ENCODE measurements around the gene LDLRAD4.

LDLRAD4 gene

GRCh38 chr18:13501891-13502290, 283.3 kb downstream of the LDLRAD4 start:
- no peak for FAIRE-seq

GRCh38 chr18:13502585-13502984, 284.0 kb downstream of the LDLRAD4 start:
- no peak for FAIRE-seq

DNA sequence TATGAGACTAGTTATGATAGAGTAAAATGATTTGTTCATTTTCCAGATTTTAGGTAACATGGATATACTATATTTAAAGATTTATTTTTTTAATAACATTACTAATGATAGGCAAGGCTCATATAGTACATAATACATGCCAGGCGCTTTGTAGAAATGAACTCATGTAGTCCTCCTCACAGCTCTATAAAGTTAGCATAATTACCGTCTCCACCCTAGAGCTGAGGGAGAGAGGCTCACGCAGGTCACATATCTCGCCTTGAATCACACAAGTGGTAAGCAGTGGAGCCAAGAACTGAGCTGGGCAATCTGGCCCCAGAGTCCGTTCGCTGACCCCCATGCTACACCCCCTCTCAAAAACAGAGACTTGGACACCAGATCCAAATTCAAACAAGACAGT, 285.3 kb downstream of the LDLRAD4 start:
- no peak for FAIRE-seq

- FAIRE-seq = no peak
These were observed 287.3 kb downstream of the LDLRAD4 start for GRCh38 chr18:13505780-13506345.

DNA sequence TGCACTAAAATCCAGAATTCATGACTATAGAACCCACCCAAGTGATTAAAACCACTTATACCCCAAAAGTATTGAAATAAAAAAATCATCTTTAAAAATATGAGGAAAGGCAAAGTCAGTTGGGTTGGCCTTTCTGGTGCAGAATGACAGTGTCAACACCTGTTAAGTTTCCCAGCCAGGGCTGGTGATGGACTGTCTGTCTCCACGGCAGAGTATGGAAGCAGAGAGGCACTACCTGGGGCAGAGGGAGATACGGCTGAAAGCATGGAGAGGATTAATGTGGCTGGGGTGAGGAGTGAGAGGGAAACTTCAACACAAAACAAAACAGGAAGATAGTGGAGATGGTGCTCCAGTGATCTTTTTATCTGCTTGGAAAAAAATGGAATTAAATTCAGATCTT, 292.0 kb downstream of the LDLRAD4 start:
- no peak for FAIRE-seq

DNA sequence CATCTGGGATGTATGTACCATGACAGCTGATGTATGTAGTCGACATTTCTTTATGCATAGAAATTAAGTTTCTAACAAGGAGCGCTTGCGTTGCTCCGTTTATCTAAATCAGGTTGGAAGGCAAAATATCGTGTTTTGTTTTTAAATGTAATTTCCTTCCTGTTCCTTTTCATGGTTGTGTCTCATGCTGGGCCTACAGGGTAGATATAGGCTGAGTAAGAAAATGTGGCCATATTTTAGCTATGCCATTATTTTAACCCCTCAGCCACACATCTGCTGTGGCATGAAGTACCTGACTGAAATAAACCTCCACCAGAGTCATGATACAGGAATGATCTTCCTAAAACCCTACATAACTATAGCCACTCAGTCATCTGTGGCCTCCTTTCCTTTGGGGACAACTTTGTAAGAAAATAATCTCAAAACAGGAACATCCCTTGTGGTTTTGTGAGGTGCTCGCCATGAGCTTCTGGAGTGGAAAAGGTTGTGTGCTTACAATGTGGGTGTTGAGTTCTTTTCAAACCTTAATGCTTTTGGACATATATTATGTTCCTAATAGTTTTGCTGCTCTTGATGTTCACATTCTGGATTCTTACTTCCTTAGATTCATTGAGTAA, 293.5 kb downstream of the LDLRAD4 start:
- FAIRE-seq = no peak

DNA sequence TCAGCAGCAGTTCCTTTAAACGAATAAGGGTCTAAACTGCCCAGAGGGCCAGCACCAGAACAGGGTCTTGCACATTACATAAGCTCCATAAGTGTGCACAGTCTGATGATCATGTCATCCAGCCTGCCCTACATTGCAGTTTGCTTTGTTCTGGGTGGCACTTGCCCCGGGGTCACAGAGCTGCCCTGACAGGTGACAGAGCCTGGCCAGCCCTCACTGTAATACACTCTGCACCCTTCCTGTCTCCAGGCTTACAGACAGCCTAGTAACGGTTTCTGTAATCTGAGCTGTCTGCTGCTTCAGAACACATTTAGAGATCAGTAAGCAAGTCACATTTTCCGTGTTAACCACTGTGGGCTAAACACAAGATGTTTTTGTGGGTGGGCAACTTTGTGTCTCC, 294.5 kb downstream of the LDLRAD4 start:
- FAIRE-seq = no peak

- no peak for FAIRE-seq
These were observed 294.9 kb downstream of the LDLRAD4 start for GRCh38 chr18:13513481-13513880.

- FAIRE-seq = no peak
These were observed 296.0 kb downstream of the LDLRAD4 start for GRCh38 chr18:13514558-13514957.

DNA sequence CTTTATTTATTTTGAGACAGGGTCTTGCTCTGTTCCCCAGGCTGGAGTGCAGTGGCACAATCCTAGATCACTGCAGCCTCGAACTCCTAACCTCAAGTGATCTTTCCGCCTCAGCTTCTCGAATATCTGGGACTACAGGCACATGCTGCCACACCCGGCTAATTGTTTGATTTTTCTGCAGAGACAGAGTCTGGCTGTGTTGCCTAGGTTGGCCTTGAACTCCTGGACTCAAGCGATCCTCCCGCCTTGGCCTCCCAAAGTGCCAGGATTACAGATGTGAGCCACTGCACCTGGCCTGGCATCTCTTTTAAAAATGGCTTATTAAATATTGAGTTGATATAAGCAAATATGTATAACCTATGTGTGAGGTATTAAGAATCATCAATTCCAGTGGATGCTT, 298.3 kb downstream of the LDLRAD4 start:
- no peak for FAIRE-seq

DNA sequence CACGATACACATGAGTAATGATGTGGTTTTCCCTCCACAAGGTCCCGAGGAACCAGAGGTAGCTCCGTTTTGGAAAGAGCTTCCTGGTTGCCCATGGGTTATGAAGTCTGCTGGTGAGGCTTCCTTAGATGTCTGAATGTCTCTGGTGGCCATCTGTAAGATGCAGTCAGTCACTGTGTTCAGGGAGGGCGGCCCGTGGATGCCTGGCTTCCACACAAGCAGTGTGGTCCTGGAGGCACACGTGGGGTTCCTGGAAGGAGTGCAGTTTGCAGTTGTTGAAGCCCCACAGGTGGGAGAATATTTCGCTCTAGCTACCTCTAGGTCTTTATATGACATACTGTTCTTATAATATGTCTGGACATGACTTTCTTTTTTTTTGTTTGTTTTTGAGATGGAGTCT, 298.8 kb downstream of the LDLRAD4 start:
- no peak for FAIRE-seq

DNA sequence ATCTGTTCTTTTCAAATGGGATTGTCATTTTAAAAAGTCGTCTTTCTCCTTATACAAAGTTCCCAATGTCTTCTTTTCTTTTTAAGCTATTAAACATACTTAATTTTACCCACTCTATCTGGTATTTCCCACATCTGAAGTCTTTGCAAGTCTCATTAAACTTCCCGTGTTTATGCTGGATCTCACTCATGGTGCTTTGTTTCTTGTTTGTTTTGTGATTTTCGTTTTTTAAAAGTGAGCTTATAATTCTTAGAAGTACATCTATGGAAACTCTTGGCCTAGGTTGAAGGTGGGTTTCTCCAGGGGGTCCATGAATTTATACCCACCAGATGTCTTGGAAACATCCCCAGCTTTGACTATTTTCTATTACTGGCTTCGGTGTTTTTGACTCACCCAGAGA, 299.8 kb downstream of the LDLRAD4 start:
- FAIRE-seq = no peak

- no peak for FAIRE-seq
These were observed 301.7 kb downstream of the LDLRAD4 start for GRCh38 chr18:13520306-13520705.

- FAIRE-seq = no peak
These were observed 302.2 kb downstream of the LDLRAD4 start for GRCh38 chr18:13520741-13521140.

- no peak for FAIRE-seq
These were observed 302.9 kb downstream of the LDLRAD4 start for GRCh38 chr18:13521418-13521817.

GRCh38 chr18:13522256-13522655, 303.7 kb downstream of the LDLRAD4 start:
- no peak for FAIRE-seq

DNA sequence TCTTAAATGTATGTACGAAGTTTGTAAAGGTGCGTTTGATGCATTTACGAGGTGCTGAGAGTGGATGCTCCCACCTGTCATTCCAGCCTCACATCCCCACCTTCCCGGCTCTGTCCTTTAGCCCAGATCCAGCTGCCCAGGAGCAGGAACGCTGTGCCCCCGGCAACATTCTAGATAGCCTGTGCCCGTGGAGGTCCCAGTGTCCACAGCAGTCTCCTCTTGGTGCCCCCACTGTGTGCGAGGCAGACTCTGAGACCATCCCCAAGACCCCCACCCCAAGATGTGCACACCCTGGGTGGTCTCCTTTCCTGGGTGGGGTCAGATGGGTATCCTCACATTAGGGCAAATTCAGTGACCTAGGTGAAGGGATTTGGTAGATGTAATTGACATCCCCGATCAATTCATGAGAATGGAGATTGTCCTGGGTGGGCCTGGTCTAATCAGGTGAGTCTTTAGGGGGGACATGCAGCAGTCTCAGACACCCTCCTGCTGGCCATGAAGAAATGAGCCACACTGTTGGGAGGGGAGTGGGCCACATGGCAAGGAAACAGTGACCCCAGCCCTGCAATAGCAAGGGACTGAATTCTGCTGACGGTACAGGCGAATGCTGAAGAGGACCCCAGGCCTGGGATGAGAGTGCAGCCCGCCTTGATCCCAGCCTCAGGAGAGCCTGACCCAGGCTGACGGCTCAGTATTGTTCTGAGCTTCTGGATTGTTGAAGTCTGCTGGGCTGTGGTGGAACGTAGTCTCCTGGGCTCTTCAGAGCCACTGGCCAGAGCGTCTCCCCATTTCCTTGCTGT, 304.5 kb downstream of the LDLRAD4 start:
- FAIRE-seq = no peak

GRCh38 chr18:13524054-13524453, 305.5 kb downstream of the LDLRAD4 start:
- no peak for FAIRE-seq

DNA sequence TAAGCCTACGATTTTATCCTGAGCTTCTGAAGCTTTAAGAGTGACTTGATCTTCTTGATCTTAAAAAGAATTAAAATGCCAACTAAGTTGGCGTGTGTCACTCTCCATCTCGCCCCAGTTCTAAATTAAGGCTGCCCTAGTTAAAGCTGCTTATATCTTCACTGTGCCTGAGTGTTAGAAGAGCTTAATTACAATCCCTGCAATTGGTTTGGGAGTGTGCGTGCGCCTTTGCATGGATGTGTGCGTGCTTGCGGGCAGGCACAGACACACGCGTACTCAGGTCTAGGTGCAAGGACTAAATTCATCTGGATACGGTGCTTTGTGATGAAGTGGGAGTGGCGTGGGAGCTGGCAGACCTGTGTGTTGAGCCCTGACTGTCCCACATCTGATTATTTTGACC, 306.3 kb downstream of the LDLRAD4 start:
- FAIRE-seq = no peak

DNA sequence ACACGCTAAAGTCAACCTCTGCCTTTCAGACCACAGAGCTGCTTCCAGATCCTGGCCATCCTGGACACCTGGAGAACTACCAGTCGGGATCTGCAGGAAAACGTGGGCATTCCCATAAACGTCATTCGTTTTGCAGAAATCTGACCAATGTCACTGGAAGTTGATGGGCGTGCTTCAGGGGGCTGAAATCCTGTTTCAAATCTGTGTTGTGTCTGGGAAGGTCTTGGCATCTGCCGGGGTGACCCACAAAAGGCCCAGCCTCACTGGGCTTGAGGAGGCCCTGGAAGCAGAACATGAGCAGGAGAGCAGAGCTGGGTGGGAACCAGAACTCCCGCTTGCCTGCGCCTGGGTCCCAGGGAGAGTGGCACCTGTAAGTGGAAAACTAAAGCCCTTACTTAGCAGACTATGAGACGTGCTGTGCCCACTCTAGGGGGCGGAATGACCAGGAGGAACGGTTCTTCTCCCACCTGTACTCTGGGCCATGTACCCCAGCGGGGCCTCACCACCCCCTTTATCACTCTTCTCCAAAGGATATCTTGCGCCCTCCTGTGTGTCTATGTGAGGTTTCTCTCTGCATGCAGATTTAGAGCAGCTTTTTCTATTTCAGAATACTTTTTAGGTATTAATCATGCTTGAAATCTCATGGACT, 306.9 kb downstream of the LDLRAD4 start:
- no peak for FAIRE-seq

- no peak for FAIRE-seq
These were observed 308.0 kb downstream of the LDLRAD4 start for GRCh38 chr18:13526519-13526918.

GRCh38 chr18:13527256-13527655, 308.7 kb downstream of the LDLRAD4 start:
- FAIRE-seq = no peak

GRCh38 chr18:13527730-13528129, 309.2 kb downstream of the LDLRAD4 start:
- FAIRE-seq = no peak

Measured in G401.6 (cell line).